ENCODE data around the gene OR1S1.
"Not testable (repeated sequence)": the region's sequence is repeated elsewhere in the genome, so short reads cannot be mapped to it uniquely, and the experiment has no call there.

Gene OR1S1

DNA sequence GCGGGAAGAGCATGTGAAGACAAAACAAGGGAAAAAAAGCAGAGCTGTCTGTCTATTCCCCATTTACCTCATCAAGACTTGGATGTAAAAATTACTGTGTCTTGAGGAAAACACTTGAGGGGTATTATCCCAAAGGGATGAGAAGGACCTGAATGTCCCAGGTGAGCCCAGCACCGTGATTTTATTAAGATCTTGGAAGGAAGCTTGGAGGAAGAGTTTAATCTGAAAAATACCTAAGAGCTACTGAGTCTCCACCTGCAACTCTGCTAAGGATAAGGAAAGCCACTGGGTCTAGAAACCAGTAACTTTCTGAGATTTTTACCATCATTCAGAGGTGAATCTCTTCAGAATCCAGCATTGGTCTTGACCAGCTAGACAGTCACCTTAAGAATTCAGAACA is at the start of gene OR1S1:
Gene OR1S1 (plus strand): TSS at position 301 of the 400 bp plus-strand sequence.
- not testable (repeated sequence) for DNase-seq (ENCODE audit: low read depth)

DNA sequence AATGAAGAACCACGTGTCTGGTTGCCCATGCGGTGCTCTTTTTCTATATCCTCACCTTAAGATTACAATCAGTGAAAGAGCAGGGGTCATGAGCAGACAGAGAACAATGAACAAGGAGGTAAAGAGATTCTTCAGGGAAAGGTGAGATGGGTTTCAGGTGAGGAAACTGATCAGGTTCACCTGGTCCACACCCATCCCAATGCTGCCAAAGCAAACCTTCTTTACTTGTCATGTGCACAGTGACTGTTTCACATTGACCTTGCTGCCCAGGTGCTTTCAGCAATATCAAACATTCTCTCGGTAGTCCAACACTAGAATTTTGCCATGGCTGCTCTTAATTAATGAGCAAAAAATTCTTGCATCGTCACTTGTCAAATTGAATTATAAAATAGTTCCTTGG is 48.1 kb upstream of the OR1S1 start:
- no peak for DNase-seq (ENCODE audit: low read depth)

DNA sequence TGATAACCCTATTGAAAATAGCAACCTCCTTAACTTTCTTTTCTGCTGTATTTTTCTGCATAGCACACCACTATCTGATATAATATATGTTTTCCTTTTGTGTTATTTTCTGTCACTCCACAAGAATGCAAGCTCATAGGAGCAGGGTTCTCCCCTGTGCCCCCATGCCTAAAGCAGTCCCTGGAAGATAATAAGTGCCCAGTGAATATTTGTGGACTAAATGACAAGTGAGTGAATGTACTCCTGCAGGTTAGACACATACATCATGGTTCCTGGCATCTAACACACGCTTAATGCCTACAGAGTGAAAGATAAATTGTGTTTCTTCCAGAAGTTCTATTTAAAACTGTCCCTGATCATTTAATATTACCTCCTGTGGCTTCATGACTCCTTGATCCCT is 47.5 kb upstream of the OR1S1 start:
- DNase-seq (ENCODE audit: low read depth) = no peak

DNA sequence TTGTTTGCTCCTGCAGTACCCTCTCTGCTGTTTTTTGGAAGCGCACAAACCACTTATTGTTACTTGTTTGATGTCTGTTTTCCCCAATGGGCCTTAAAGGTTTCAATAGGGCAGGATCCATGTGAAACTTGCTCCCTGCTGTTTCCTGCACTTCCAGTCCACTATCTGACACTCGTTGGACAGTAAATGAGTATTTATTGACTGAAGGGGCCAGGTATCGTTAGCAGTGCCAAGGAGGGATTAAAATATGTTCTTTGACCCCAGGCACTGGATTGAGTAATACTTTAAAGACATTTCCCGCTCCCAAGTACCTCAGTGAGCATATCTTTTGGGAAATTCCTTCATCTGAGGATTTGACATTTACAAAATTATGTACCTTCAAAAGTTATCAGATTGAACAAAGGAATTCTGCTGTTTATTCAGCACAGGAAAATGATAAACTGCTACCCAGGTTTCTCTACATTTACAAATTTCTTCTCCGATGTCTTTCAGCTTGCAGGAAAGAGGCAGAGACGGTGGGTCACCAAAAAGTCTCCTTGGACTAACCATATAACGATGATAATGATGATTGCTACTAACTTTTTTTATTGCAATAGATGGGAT is 46.9 kb upstream of the OR1S1 start:
- no peak for DNase-seq (ENCODE audit: low read depth)

DNA sequence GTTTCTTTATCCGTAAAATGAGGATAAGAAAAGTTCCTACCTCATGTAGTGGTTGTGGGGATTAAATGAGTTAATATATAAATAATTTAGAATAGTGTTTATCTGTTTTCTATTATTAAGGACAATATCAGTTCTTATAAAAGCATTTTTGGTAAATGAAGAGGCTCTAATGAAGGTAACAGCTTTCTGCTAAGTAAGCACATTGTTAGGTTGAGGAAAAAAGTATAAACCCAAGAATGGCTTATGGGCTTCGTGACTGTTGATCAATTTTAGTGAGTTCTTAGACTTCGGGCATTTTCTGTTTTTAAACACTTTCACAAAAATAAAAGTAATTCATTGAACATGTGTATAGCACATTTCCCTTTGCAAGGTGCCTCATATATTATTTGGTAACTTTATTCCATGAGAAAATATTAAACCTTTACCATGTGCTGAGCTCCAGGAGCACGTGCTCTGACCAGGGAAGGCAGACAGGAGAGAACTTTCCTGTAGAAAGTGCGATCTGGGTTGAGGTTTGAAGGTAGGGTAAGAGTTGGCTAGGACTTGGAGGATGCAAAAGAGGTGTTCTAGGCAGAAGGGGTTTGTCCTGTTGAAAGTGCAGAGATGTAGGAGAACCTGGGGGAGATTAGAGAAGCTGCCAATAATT is 35.0 kb upstream of the OR1S1 start:
- DNase-seq (ENCODE audit: low read depth) = no peak

DNA sequence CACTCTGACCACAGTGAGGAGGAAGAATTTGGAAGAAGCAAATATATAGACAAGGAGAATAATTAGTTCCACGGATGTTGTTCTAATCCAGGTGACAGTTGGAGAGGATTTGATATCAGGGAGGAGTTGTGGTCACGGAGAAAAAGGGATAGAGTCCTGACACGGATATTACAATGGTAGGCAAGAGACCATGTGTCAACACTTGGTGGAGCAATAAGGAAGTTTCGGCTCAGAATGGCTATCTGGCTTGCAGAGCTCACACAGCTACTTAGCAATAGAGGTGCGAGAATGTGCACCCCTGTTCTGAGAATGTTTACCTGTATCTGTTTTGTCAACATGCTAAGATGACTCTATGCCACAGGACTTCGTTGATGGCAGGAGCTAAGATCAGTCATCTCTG is 34.1 kb upstream of the OR1S1 start:
- DNase-seq (ENCODE audit: low read depth) = no peak

DNA sequence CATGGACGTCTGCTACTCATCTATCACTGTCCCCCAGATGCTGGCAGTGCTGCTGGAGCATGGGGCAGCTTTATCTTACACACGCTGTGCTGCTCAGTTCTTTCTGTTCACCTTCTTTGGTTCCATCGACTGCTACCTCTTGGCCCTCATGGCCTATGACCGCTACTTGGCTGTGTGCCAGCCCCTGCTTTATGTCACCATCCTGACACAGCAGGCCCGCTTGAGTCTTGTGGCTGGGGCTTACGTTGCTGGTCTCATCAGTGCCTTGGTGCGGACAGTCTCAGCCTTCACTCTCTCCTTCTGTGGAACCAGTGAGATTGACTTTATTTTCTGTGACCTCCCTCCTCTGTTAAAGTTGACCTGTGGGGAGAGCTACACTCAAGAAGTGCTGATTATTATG is 32.9 kb upstream of the OR1S1 start:
- no peak for DNase-seq (ENCODE audit: low read depth)

DNA sequence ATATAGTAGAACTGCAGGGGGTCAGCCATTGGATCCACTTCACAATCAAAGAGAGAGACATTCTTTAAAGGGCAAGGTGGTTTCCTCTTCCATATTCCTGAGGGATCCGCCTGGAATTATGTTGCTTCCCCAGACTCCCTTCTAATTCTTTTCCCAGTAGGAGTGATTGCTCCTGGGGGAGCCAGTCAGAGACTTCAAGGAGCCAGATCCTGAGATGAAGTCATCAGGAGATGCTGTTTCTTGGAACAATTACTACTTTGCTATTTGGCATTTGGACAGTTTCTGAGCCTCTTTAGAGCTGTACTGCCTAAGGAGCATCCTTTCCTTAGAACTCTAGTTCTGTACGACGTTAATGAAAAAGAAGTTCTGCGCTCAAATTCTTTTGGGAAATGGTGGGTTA is 25.6 kb upstream of the OR1S1 start:
- DNase-seq (ENCODE audit: low read depth) = no peak

DNA sequence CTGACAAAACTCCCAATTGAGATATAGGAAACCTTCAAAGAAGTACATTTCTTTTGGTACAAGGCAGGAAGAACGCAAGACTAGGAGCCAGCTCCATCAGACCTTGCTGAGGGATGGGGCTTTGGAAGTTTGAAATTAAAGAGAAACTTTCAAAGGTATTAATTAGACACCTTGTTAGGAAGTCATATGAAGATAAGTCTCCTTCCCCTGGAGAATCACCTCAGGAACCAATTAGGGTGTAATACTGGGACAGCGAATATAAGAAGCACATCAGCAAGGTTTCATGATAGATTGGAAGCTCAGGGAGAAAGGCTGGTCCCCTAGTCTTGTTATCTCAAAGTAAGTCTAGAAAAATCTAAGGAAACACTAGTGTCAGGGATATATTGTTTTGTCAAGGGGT is 23.8 kb upstream of the OR1S1 start, which contains the start of gene OR9Q2:
Gene OR9Q2 (plus strand): TSS at position 301 of the 400 bp plus-strand sequence. CDS start 1,421 bp downstream, outside the sequence.
- DNase-seq (ENCODE audit: low read depth) = no peak

DNA sequence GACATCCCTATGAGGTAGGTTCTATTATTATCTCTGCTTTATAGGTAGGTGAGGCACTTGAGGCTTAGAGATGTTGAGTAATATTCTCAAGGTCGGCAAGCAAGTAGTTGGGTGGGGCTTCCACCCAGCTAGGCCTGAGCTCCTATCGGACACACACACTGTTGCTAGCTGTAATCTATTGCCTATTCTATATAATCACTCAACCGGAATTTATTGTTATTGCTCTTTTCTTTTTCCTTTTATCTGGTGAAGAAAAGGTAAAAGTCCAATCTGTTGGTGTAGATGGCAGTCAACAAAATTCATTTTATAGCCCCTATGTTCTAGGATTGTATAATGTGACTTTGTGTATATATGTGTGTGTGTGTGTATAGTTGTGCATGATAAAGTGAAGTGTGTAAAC is 20.3 kb upstream of the OR1S1 start:
- no peak for DNase-seq (ENCODE audit: low read depth)

DNA sequence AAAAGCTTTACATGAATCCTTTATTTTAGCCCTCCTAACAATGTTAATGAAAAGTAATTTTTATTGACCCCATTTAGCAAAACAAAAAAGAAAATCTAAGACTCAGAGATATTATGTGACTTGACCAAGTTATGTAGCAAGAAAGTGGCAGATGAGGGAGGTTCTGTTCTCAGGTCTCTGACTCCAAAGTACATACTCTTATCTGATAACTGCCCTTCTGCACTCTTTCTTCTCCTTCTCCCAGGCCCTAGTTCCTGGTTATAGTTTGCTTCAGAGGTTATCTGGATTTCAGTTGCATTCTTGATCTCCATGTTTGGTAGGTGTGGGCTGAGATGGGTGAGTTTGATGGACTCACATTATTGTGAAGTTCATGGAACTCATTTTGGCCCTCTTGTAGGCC is 19.1 kb upstream of the OR1S1 start:
- no peak for DNase-seq (ENCODE audit: low read depth)

DNA sequence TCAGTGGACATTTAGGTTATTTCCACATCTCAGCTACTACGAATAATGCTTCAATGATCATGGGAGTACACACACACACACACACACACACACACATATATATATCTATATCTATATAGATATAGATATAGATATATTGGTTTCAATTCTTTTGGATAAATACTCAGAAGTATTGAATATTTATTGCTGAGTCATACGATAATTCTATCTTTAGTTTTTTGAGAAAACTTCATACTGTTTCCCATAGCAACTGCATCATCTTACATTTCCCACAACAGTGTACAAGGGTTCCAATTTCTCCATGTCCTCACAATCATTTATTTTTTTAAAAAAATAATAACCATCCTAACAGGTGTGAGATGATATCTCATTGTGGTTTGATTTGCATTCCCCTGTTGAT is 16.6 kb upstream of the OR1S1 start:
- DNase-seq (ENCODE audit: low read depth) = no peak

DNA sequence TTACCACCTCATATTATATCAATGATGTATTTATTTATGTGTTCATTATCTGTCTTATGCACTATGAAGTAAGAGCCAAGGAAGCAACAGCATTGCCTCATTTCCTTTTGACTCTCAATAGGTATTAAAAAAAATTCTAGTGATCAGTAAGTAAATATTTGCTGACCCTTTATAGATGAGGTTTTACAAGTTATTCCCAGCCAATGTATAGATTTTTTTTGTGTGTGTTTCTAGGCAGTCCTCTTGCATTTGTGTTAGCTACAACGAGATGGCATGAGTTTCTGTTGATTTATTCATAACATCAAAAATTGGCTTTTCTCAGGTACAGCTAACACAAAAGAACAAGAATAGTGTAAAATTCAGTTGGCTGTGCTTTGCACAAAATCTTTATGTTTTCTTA is 13.2 kb upstream of the OR1S1 start:
- DNase-seq (ENCODE audit: low read depth) = no peak

DNA sequence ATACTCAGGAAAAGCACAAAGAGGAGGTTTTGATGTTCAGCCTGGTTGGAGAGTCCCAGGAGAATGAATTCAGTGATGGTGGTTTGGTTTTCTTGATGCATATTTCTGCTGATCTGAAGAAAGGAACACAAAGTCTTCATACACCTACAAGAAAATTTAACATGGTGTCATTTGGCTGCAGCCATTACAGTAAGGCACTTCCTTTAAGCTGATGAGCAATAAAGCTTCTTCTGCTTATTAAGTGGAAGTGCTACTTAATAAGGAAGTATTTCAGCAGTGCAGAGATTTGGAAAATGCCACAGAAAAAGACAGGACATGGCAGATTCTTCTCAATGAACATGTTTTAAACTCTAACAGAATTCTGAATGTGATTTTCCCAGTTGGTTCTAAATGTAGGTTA is 8.5 kb upstream of the OR1S1 start, which contains the start of gene OR1S2:
Gene OR1S2 (minus strand): TSS at position 101 of the 400 bp plus-strand sequence. CDS start 0 bp downstream, at position 101.
- no peak for DNase-seq (ENCODE audit: low read depth)

DNA sequence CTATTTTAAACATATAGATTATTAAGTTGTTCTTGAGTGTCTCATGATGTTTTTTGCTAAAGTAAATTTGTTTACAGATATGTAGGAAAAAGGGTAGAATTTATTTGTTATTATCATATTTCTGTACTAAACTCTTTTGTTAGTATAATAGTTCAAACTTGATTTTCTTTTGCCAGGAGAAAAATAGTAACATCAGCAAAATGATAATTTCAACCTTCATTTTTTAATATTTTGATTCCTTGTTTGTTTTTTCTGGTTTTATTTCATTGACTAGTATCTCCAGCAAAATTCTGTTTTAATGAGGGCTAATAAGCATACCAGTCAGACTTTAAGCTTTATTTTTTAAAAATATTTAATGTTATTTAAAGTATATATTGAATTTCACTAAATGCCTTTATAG is 4.0 kb downstream of the OR1S1 start:
- DNase-seq (ENCODE audit: low read depth) = no peak

DNA sequence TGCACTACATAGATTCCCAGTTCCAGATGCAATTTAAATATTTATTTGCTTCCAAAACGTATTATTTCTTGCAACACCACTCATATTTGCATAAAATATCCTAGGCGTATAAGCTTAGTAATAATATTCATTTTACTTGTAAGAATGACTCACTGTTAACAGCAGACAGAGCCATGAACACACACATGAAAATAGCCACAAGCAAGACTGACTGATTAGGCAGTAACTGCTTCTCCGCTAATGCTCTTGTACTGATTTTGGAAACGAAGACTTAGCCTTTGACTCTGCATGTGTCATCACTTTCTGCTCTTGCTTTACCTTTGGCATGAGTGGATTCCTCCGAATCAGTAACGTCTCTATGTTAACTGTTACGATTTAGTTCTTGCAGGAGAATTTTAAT is 10.2 kb downstream of the OR1S1 start:
- DNase-seq (ENCODE audit: low read depth) = no peak

DNA sequence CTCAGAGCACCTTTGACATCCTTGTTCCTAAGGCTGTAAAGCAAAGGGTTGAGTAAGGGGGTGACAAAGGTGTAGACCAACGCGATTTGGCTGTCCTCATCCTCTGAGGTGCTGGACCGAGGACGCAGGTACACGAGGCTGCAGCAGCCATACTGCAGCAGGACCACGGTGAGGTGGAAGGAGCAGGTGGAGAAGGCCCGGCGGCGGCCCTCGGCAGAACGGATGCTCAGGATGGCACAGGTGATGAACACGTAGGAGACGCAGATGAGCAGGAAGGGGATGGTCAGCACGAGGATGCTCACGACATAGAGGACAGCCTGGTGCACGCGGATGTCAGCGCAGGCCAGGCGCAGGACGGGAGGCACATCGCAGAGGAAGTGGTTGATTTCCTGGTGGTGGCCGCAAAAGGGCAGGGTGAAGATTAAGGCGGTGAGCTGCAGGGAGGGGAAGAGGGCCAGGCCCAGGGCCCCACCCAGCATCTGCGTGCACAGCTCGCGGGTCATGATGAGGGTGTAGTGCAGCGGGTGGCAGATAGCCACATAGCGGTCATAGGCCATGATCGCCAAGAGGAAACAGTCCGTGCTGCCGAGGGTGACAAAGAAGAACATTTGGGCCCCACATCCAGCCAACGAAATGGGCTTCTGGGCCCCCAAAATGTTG is 15.6 kb downstream of the OR1S1 start:
- DNase-seq (ENCODE audit: low read depth) = no peak

DNA sequence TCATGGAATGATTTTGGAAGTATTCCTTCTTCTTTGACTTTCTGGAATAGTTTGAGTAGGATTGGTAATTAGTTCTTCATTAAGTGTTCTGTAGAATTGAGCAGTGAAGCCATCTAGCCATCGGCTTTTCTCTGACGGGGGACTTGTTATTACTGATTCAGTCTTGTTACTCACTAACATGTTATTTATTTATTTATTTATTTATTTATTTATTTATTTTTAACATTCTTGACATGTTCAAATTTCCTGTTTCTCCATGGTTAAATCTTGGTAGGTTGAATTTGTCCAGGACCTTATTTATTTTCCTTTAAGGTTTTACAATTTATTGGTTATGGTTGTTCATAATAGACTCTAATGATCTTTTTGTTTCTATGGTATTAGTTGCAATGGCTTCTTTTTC is 31.4 kb downstream of the OR1S1 start:
- no peak for DNase-seq (ENCODE audit: low read depth)

DNA sequence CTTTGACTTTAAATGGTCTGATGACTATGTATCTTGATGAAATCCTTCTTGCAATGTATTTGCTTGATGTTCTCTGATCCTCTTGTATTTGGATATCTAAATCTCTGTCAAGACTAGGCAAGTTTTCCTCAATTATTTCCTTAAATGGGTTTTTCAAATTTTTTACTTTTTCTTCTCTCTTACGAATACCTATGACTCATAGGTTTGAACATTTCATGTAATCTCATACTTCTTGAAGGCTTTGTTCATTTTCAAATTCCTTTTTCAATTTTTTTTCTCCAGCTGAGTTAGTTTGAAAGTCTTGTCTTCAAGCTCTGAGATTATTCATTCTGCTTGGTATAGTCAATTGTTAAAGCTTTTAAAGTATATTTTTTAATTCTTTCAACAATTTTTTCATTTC is 42.4 kb downstream of the OR1S1 start:
- no peak for DNase-seq (ENCODE audit: low read depth)

DNA sequence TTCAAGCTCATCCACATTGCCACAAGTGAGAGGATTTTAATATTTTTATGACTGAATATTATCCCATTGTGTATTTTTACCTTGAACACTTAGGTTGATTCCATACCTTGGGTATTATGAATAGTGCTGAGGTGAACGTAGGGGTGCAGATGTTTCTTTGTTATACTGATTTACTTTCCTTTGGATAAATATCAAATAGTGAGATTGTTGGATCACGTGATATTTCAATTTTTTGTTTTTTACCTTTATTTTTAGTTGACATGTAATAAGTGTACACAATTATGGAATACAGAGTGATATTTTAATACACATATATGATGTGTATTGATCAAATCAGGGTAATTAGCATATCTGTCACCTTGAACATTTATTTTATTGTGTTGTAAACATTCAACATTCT is 47.5 kb downstream of the OR1S1 start:
- DNase-seq (ENCODE audit: low read depth) = no peak
